SU-DHL-6 (cell line): ENCODE measurements around the gene CDK3.

Experiments
- H2AFZ ChIP-seq: fragments of 200-600 bp; sonication (generic); 2 replicates; pipeline ENCODE4 v1.6.1; 2014; ENCODE audit warnings: low read depth, mild to moderate bottlenecking, moderate library complexity, mixed read lengths, antibody characterized with exemption, low read length; ENCODE audit not compliant: severe bottlenecking
- H3F3A ChIP-seq: fragments of 200-600 bp; shearing (Covaris generic); 2 replicates; pipeline ENCODE4 v1.6.0; 2016; ENCODE audit warnings: antibody characterized with exemption, mild to moderate bottlenecking; ENCODE audit not compliant: insufficient read depth
- H3K27ac ChIP-seq: fragments of 200-600 bp; sonication (generic); 2 replicates; pipeline ENCODE4 v1.5.1; 2016; ENCODE audit warnings: low read depth, mild to moderate bottlenecking, low read length, moderate library complexity, mixed read lengths
- H3K27me3 ChIP-seq: fragments of 200-600 bp; sonication (generic), shearing (Covaris generic); 2 replicates; pipeline ENCODE4 v1.6.0; 2014; ENCODE audit warnings: mild to moderate bottlenecking, low read length
- H3K36me3 ChIP-seq: fragments of 200-600 bp; sonication (generic); 2 replicates; pipeline ENCODE4 v1.6.1; 2014; ENCODE audit warnings: mild to moderate bottlenecking, low read length, mixed read lengths
- H3K4me2 ChIP-seq: fragments of 300-600, 200-600 bp; shearing (Covaris generic), sonication (generic); 2 replicates; pipeline ENCODE4 v1.6.0; 2014; ENCODE audit warnings: low read length, low read depth, mild to moderate bottlenecking; ENCODE audit not compliant: poor library complexity, severe bottlenecking
- H3K4me3 ChIP-seq: fragments of 200-600 bp; sonication (generic); 2 replicates; pipeline ENCODE4 v1.5.1; 2014; ENCODE audit warnings: antibody characterized with exemption, low read length, mild to moderate bottlenecking, mixed read lengths; ENCODE audit not compliant: insufficient read depth, poor library complexity, severe bottlenecking
- H3K79me2 ChIP-seq: fragments of 200-600 bp; sonication (generic); 2 replicates; pipeline ENCODE4 v1.6.1; 2014; ENCODE audit warnings: mild to moderate bottlenecking, low read length, moderate library complexity; ENCODE audit not compliant: insufficient read depth
- H3K9ac ChIP-seq: fragments of 200-600 bp; sonication (generic); 2 replicates; pipeline ENCODE4 v1.7.0; 2014; ENCODE audit warnings: mild to moderate bottlenecking, low read length
- H3K9me2 ChIP-seq: fragments of 200-600 bp; sonication (generic); replicated peaks from 2 replicates; pipeline ENCODE4 v1.6.1; 2014; ENCODE audit warnings: low read length; ENCODE audit not compliant: insufficient read depth
- H3K9me3 ChIP-seq: fragments of 200-600 bp; sonication (generic); 2 replicates; pipeline ENCODE4 v1.6.1; 2014; ENCODE audit warnings: low read length, mixed read lengths; ENCODE audit not compliant: insufficient read depth
- H4K20me1 ChIP-seq: fragments of 200-600 bp; sonication (generic); 2 replicates; pipeline ENCODE4 v1.6.1; 2014; ENCODE audit warnings: low read depth, mild to moderate bottlenecking, antibody characterized with exemption, low read length, moderate library complexity, mixed read lengths
- EZH2phosphoT487 ChIP-seq: fragments of 200-600 bp; sonication (generic), shearing (Covaris generic); conservative IDR thresholded peaks from 2 replicates; pipeline ENCODE4 v1.6.1; 2018; ENCODE audit warnings: mild to moderate bottlenecking, antibody characterized with exemption, low read length, moderate library complexity, mixed read lengths
- TF ChIP-seq, protein P1 (sequence below): fragments of 200-600 bp; sonication (generic); IDR thresholded peaks from one replicate; pipeline ENCODE4 v1.5.1; 2017; ENCODE audit warnings: antibody characterized with exemption, mild to moderate bottlenecking, low read length, moderate library complexity; ENCODE audit not compliant: insufficient read depth, poor library complexity, severe bottlenecking

Gene CDK3

GRCh38 chr17:75987041-75987440 is 13.6 kb upstream of the CDK3 start:
- no peaks in the 10 kb centered on the region for H3K9me2 ChIP-seq
- H2AFZ ChIP-seq = no peak overlapping the region
- H3K9me3 ChIP-seq = no peaks in the 10 kb centered on the region
- no peak overlapping the region for H3K4me3 ChIP-seq
- H3K27me3 ChIP-seq = no peaks in the 10 kb centered on the region
- TF ChIP-seq, protein P1, sequence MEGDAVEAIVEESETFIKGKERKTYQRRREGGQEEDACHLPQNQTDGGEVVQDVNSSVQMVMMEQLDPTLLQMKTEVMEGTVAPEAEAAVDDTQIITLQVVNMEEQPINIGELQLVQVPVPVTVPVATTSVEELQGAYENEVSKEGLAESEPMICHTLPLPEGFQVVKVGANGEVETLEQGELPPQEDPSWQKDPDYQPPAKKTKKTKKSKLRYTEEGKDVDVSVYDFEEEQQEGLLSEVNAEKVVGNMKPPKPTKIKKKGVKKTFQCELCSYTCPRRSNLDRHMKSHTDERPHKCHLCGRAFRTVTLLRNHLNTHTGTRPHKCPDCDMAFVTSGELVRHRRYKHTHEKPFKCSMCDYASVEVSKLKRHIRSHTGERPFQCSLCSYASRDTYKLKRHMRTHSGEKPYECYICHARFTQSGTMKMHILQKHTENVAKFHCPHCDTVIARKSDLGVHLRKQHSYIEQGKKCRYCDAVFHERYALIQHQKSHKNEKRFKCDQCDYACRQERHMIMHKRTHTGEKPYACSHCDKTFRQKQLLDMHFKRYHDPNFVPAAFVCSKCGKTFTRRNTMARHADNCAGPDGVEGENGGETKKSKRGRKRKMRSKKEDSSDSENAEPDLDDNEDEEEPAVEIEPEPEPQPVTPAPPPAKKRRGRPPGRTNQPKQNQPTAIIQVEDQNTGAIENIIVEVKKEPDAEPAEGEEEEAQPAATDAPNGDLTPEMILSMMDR = no peak
- TF ChIP-seq EZH2phosphoT487 = no peak
- no peaks in the 10 kb centered on the region for H3K79me2 ChIP-seq
- no peaks in the 10 kb centered on the region for H4K20me1 ChIP-seq
- H3K27ac ChIP-seq = no peak overlapping the region
- no peaks in the 10 kb centered on the region for H3F3A ChIP-seq
- no peaks in the 10 kb centered on the region for H3K36me3 ChIP-seq
- H3K9ac ChIP-seq = no peak overlapping the region
- no peak overlapping the region for H3K4me2 ChIP-seq

GRCh38 chr17:75991396-75991795 is 9.3 kb upstream of the CDK3 start:
- Histone ChIP-seq H3K27me3 (no peaks in the 10 kb centered on the region), H3K9me2 (no peaks in the 10 kb centered on the region), H3F3A (no peaks in the 10 kb centered on the region), H3K27ac (no peak overlapping the region), H3K4me3 (no peak overlapping the region), H3K36me3 (no peaks in the 10 kb centered on the region), H3K9ac (no peak overlapping the region), H4K20me1 (no peaks in the 10 kb centered on the region), H3K4me2 (no peak overlapping the region), H2AFZ (no peak overlapping the region), H3K79me2 (no peaks in the 10 kb centered on the region), H3K9me3 (no peaks in the 10 kb centered on the region)
- no peak for TF ChIP-seq EZH2phosphoT487
- TF ChIP-seq, protein P1 = no peak

- no peaks in the 10 kb centered on the region for H4K20me1 ChIP-seq
- no peak overlapping the region for H3K4me2 ChIP-seq
- no peaks in the 10 kb centered on the region for H3K27me3 ChIP-seq
- H2AFZ ChIP-seq = no peak overlapping the region
- H3K4me3 ChIP-seq = no peak overlapping the region
- H3K9me3 ChIP-seq = no peaks in the 10 kb centered on the region
- no peaks in the 10 kb centered on the region for H3K9me2 ChIP-seq
- H3F3A ChIP-seq = no peaks in the 10 kb centered on the region
- no peak overlapping the region for H3K27ac ChIP-seq
- H3K9ac ChIP-seq = no peak overlapping the region
- no peaks in the 10 kb centered on the region for H3K36me3 ChIP-seq
- no peaks in the 10 kb centered on the region for H3K79me2 ChIP-seq
- TF ChIP-seq, protein P1 = no peak
- no peak for TF ChIP-seq EZH2phosphoT487
These were observed 5.8 kb upstream of the CDK3 start for GRCh38 chr17:75994802-75995370.
